AG09319 (cell line): ENCODE data around the gene ZNF407.

ENCODE experiments used
- DNase-seq: peaks from one replicate; pipeline ENCODE4 v3.0.0-alpha.2; 2010; ENCODE audit warnings: low read depth; ENCODE audit errors: extremely low read depth
- TF ChIP-seq, protein P1 (sequence below): IDR thresholded peaks from 2 replicates; pipeline ENCODE4 v1.5.1; 2011; ENCODE audit warnings: low read depth, mild to moderate bottlenecking, inconsistent platforms, low read length, moderate library complexity

Gene ZNF407

DNA sequence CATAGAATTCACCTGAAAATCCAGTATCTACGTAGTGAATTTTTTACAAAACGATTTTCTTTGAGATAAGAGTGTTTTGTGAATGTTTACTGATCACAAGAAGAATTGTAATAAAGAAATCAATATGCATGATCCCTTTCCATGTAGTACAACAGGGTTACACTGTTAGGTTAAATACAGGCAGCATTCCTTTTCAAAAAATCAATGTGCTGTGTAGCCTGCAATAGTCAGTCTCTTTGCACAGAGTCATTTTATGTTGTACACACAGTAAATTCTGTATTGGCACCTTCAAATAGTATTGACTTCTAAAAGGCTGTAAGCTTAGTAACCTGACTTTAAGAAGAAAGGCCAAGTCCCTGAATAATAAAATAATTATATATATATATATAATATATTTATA lies 63.3 kb downstream of the ZNF407 start:
- DNase-seq: no peak
- TF ChIP-seq, protein P1, sequence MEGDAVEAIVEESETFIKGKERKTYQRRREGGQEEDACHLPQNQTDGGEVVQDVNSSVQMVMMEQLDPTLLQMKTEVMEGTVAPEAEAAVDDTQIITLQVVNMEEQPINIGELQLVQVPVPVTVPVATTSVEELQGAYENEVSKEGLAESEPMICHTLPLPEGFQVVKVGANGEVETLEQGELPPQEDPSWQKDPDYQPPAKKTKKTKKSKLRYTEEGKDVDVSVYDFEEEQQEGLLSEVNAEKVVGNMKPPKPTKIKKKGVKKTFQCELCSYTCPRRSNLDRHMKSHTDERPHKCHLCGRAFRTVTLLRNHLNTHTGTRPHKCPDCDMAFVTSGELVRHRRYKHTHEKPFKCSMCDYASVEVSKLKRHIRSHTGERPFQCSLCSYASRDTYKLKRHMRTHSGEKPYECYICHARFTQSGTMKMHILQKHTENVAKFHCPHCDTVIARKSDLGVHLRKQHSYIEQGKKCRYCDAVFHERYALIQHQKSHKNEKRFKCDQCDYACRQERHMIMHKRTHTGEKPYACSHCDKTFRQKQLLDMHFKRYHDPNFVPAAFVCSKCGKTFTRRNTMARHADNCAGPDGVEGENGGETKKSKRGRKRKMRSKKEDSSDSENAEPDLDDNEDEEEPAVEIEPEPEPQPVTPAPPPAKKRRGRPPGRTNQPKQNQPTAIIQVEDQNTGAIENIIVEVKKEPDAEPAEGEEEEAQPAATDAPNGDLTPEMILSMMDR: no peak

DNA sequence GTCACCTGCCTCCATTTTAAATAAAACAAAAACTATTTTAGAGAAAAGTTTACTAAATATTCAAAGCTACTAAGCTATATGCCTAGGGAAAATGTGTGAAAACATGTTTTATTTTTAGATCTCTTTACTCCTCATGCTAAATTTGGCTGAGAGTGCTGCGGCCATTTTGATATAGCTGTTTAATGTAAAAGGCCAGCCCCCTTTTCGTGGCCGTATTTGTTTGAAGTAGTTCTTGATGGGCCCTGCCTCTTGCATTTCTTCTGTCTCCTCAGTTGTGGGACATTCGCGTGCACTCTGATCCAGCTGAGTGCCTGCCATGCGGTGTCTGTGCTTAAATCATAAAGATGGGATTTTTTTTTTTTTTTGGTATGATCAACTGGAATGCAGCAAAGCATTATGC lies 64.0 kb downstream of the ZNF407 start:
- no peak for DNase-seq
- TF ChIP-seq, protein P1: no peak

DNA sequence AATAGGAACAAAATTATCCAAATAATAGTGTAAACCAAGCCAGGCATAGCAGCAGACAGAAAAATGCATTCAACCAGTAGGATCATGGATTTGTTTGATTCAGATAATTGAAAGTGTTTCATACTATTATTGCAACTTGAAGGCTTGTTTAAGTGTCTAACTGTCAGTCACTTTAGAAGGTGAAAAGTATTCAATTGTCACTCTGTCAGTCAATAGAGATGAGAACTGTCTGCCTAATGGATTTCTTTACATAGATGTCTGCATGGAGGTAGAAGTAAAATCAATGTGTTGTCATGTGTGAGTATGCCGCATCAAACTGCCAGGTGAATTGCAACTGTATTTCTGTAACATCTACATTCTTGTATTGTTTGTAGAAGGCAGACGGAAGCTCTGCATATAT lies 65.0 kb downstream of the ZNF407 start:
- DNase-seq: no peak
- TF ChIP-seq, protein P1: no peak

DNA sequence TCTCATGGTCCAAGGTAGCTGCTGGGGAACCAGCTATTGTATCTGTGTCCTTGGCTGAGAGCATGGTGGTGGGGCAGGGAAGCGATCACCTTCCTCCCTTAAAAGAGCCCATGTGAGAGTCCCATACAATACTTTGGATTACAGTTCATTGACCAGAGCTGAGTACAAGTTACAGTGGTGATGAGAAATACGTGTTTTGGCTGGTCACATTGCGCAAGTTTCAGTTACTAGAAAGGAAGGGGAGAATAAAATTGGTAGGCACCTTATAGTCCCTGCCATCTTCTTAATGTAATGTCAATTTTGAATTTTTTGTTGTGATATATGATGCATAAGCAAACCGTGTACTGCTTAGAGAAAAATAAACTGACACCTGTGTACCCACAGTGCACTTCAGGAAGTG lies 67.7 kb downstream of the ZNF407 start:
- no peak for DNase-seq
- TF ChIP-seq, protein P1: no peak

DNA sequence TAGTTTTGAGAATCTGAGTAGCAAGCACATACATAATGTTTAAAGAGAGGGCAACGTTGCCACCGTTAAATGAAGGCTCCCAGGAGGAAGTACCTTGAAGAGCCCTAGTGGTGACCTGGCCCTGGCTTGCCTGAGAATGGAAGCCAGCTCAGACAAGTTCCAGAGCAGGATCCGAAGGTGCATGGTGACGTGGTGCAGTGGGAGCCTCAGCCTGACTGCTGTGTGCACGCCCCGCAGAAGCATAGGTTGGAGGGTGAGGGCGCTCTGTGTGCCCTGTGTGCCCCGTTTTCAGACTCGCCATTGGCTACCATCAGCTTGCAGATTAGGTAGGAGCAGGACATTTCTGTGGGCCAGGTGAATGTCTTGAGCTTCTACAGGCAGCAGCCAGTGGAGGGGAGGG lies 68.2 kb downstream of the ZNF407 start:
- no peak for DNase-seq
- TF ChIP-seq, protein P1: no peak

DNA sequence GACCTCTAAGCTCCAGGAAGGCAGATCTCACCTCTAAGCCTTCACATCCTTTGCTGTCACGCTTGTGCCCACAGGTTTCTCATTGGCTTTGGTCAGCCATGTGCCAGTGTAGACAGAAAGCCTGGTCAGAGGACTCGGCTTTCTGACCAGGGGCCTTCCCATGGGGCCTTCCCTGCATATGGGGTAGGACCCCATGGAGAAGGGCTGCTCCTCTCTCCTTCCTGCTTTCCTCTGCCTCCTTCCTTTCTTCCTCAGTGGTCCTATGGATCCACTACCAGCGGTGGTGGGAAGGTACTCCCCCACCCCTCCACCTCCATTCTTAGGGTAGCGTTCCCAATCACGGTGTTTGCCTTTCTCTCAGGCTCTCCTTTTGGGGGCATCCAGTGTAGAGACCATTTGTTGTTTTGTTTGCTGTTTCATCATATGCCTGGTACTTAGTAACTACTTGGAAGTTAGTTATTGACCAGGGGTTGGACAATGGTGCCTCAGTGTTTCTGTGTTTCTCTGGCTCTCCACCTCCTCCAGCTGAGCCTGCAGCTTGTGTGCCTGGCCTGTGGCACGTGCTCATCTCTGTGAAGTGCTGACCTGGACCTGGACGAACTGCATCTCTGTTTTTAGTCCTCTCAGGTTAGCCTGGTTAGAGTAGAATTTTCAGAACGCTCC lies 71.6 kb downstream of the ZNF407 start:
- no peak for DNase-seq
- TF ChIP-seq, protein P1: no peak

DNA sequence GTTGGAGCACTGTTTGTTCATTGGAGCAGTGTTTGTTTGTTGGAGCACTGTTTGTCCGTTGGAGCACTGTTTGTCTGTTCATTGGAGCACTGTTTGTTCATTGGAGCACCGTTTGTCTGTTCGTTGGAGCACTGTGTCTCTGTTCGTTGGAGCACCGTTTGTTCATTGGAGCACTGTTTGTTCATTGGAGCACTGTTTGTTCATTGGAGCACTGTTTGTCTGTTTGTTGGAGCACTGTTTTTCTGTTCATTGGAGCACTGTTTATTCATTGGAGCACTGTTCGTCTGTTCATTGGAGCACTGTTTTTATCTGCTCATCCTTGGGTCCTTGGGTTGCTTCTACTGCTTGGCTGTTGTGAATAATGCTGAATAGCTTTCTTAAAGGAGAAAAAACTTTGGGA lies 74.7 kb downstream of the ZNF407 start:
- no peak for DNase-seq
- TF ChIP-seq, protein P1: no peak
